GM10266 (cell line): ENCODE data around the gene PLA2G4F.

ENCODE experiments used
- DNase-seq: peaks from one replicate; pipeline ENCODE4 v3.0.0; 2012; ENCODE audit errors: extremely low spot score
- TF ChIP-seq, protein P1 (sequence below): IDR thresholded peaks from 2 replicates; pipeline ENCODE4 v1.5.1; 2012; ENCODE audit warnings: mild to moderate bottlenecking, low read depth; ENCODE audit not compliant: control insufficient read depth, insufficient read depth; ENCODE audit errors: missing control alignments

PLA2G4F gene

DNA sequence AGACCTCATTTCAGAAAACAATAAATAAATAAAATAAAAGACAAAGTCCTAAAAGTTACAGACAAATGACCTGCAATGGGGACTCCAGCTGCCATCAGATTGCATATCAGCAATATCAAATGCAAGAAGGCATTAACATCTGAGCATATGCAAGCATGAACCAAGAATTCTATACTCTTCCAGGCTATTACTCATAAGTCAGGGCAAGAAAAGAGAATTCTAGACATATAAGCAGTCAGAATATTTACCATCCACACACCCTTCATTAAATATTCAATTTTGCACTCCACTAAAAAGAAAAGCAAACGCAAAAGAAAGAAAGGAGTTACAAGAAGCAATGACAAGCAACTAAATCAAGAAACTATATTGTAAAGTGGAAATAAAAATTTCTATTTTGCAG is 21.1 kb downstream of the PLA2G4F start:
- TF ChIP-seq, protein P1, sequence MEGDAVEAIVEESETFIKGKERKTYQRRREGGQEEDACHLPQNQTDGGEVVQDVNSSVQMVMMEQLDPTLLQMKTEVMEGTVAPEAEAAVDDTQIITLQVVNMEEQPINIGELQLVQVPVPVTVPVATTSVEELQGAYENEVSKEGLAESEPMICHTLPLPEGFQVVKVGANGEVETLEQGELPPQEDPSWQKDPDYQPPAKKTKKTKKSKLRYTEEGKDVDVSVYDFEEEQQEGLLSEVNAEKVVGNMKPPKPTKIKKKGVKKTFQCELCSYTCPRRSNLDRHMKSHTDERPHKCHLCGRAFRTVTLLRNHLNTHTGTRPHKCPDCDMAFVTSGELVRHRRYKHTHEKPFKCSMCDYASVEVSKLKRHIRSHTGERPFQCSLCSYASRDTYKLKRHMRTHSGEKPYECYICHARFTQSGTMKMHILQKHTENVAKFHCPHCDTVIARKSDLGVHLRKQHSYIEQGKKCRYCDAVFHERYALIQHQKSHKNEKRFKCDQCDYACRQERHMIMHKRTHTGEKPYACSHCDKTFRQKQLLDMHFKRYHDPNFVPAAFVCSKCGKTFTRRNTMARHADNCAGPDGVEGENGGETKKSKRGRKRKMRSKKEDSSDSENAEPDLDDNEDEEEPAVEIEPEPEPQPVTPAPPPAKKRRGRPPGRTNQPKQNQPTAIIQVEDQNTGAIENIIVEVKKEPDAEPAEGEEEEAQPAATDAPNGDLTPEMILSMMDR: no peak
- DNase-seq: no peak

DNA sequence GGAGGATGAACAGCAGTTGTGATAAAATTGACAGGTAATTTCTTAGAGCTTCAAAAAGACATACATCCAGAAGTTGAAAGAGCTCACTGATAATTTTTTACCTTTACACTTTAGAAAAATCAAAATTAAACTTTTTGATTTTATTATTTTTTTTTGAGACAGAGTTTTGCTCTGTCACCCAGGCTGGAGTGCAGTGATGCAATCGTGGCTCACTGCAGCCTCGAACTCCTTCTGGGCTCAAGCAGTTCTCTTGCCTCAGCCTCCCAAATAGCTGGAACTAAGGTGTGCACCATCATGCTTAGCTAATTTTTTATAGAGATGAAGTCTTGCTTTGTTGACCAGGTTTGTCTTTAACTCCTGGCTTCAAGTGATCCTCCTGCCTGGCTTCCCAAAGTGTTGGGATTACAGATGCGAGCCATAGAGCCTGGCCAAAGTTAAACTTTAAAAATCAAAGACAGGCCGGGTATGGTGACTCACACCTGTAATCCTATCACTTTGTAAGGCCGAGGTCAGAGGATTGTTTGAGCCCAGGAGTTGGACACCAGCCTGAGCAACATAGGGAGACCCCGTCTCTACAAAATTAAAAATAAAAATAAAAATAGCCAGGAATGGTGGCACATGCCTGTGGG is 21.7 kb downstream of the PLA2G4F start:
- DNase-seq: no peak
- TF ChIP-seq, protein P1: no peak

DNA sequence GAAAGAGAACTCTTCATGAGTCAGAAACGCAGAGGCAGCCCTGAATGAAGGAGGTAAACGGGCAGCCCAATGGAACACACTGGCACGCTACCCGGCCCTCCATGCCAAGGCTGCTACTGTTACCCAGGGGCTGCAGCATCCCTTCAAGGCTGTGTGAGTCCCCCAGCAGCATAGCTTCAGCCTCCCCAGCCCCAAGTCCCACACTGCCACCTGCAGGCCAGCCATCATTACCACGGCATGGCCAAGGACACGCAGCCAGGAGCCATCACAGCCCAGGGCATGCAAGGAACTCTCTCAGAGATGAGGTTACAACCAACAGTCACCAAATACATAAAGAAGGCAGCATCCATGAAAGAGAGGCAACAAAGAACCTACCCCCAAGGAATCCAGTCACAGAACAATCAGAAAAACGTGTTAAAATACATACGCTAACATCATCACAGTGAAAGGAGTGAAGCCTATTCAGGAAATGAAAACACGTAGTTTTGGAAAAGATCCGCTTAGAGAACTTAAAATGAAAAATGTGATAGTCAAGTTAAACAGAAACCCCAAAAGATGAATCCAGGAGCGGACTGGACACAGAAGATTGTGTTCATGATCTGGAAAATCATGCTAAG is 22.4 kb downstream of the PLA2G4F start:
- peak; percentile 53 for DNase-seq

DNA sequence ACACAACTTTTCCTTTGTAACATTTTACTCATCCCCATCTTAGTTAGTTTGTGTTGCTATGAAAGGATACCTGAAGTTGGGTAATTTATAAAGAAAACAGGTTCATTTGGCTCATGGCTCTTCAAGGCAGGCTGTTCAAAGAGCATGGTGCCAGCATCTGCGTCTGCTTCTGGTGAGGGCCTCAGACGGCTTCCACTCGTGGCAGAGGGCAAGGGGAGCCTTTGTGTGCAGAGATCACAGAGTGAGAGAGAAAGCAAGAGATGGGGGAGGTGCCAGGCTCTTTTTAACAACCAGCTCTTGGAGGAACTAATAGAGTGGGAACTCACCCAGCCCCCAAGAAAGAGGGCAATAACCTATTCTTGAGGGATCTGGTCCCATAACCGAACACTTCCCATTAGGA is 23.1 kb downstream of the PLA2G4F start:
- TF ChIP-seq, protein P1: no peak
- DNase-seq: no peak

More for the DNA sequence above, 22.4 kb downstream of the PLA2G4F start:
- TF ChIP-seq, protein P1: peak; percentile 83

GRCh38 chr15:42131826-42132806 is 24.3 kb downstream of the PLA2G4F start:
- TF ChIP-seq, protein P1: no peak
- no peak for DNase-seq

DNA sequence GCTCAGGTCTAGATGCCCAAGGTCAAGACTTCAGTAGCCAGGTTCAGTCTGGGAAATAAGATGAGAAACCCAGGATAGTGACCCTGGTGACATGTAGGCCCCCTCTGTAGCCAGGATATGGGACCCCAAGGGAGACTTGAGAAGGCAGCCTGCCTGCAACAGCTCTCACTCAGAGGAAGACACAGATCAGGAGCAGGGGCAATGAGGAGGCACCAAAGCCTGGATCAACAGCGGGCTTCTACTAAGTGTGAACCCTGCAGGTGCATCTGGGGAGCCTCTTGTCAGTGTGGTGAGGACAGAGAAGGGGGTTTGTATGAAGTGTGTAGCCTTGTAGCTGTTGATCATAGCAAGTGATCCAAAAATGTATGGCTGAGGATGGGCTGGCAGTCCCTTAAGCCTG is 25.4 kb downstream of the PLA2G4F start:
- DNase-seq: no peak
- TF ChIP-seq, protein P1: no peak
